ENCODE measurements around the gene PPM1N. TPM values are rescaled to one million over a fixed set of nuclear protein-coding genes. Genes with fewer than 3 reads are reported as not detected.
A peak's percentile ranks its signal among the peaks of the same experiment; 100 is the strongest.

Gene PPM1N
- total RNA-seq, 1 experiment from 2014 or later, result 5.2 TPM

- TF ChIP-seq CTCF (IDR thresholded peaks at IDR 0.05 in 2 of 3, conservative IDR thresholded peaks at IDR 0.05 in 1 of 3; ENCODE audit: borderline replicate concordance in 1 of 3, insufficient read depth in 1 of 3, low read depth in 2 of 3, low read length in 2 of 3), result peak; percentile 91 to 99 (median 98)
Measured at GRCh38 chr19:45478454-45479238, 19.6 kb upstream of the PPM1N start (continued).

GRCh38 chr19:45483033-45483432, 15.2 kb upstream of the PPM1N start:
- CTCF ChIA-PET, result interaction anchor here (1.7 to 3.9 kb wide), 2 partner anchors 12 to 43 kb away, joined by 6 to 33 read pairs; partner anchors contain the start of gene RTN2

More at GRCh38 chr19:45483033-45483432, 15.2 kb upstream of the PPM1N start:
- no TSS peak for BruUV-seq (replicated peaks)
- ATAC-seq (no peak), DNase-seq (ENCODE audit: low read depth, low spot score) (no peak)
- Histone ChIP-seq H3K4me3 (replicated peaks in 1 of 2; ENCODE audit: low read depth in 1 of 2, low read length in 2 of 2) (no peak overlapping the region), H3K4me1 (ENCODE audit: control insufficient read depth in 1 of 2, insufficient read depth in 2 of 2, low read length in 2 of 2) (peaks cover 14 to 45% of the 10 kb centered on the region in 2 experiments), H3K79me2 (ENCODE audit: insufficient read depth, low read length) (no peaks in the 10 kb centered on the region), H3K27me3 (ENCODE audit: insufficient read depth, low read length) (no peaks in the 10 kb centered on the region), H3K4me2 (ENCODE audit: low read length) (no peak overlapping the region), H3K9me3 (ENCODE audit: control insufficient read depth in 1 of 2, insufficient read depth in 1 of 2, low read depth in 1 of 2, low read length in 2 of 2) (no peaks in the 10 kb centered on the region), H3K36me3 (ENCODE audit: control insufficient read depth in 1 of 2, insufficient read depth in 2 of 2, low read length in 2 of 2) (no peaks in the 10 kb centered on the region), H3K27ac (ENCODE audit: low read depth, low read length) (no peak overlapping the region), H2AFZ (ENCODE audit: low read depth, low read length, poor library complexity, severe bottlenecking) (no peak overlapping the region), H4K20me1 (ENCODE audit: insufficient read depth) (no peaks in the 10 kb centered on the region), H3K9me2 (ENCODE audit: insufficient read depth) (no peaks in the 10 kb centered on the region), H3K9ac (ENCODE audit: low read length) (no peak overlapping the region)
- ChIA-PET POLR2A (no interaction called here), RAD21 (ENCODE audit: low non-redundant PET in 1 of 2, low total read pairs in 2 of 2, uncharacterized antibody in 2 of 2, unreplicated experiment in 2 of 2) (no interaction called here)
- TF ChIP-seq, protein P1, sequence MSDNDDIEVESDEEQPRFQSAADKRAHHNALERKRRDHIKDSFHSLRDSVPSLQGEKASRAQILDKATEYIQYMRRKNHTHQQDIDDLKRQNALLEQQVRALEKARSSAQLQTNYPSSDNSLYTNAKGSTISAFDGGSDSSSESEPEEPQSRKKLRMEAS (IDR thresholded peaks at IDR 0.05), result no peak
- TF ChIP-seq FOSL1 (IDR thresholded peaks at IDR 0.05; ENCODE audit: low read depth), result no peak
- no peak for TF ChIP-seq CTCF (IDR thresholded peaks at IDR 0.05 in 2 of 3, conservative IDR thresholded peaks at IDR 0.05 in 1 of 3; ENCODE audit: borderline replicate concordance in 1 of 3, insufficient read depth in 1 of 3, low read depth in 2 of 3, low read length in 2 of 3)
- no peak for TF ChIP-seq RAD21 (IDR thresholded peaks at IDR 0.05; ENCODE audit: low read depth)
- no peak for TF ChIP-seq EGR1 (IDR thresholded peaks at IDR 0.05; ENCODE audit: low read depth)
- no peak for TF ChIP-seq SP1 (IDR thresholded peaks at IDR 0.05; ENCODE audit: low read depth)
- TF ChIP-seq, protein P2, sequence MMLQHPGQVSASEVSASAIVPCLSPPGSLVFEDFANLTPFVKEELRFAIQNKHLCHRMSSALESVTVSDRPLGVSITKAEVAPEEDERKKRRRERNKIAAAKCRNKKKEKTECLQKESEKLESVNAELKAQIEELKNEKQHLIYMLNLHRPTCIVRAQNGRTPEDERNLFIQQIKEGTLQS (IDR thresholded peaks at IDR 0.05), result no peak
- no peak for TF ChIP-seq JUND (IDR thresholded peaks at IDR 0.05)
- TF ChIP-seq ZFX (IDR thresholded peaks at IDR 0.05), result no peak
- TF ChIP-seq EZH2phosphoT487 (IDR thresholded peaks at IDR 0.05; ENCODE audit: borderline replicate concordance), result no peak
- TF ChIP-seq SIN3A (IDR thresholded peaks at IDR 0.05; ENCODE audit: low read depth), result no peak
- TF ChIP-seq SRF (IDR thresholded peaks at IDR 0.05; ENCODE audit: low read depth), result no peak
- no peak for TF ChIP-seq POLR2AphosphoS5 (IDR thresholded peaks at IDR 0.05; ENCODE audit: low read depth, low read length)
- TF ChIP-seq, protein P3, sequence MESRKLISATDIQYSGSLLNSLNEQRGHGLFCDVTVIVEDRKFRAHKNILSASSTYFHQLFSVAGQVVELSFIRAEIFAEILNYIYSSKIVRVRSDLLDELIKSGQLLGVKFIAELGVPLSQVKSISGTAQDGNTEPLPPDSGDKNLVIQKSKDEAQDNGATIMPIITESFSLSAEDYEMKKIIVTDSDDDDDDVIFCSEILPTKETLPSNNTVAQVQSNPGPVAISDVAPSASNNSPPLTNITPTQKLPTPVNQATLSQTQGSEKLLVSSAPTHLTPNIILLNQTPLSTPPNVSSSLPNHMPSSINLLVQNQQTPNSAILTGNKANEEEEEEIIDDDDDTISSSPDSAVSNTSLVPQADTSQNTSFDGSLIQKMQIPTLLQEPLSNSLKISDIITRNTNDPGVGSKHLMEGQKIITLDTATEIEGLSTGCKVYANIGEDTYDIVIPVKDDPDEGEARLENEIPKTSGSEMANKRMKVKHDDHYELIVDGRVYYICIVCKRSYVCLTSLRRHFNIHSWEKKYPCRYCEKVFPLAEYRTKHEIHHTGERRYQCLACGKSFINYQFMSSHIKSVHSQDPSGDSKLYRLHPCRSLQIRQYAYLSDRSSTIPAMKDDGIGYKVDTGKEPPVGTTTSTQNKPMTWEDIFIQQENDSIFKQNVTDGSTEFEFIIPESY (IDR thresholded peaks at IDR 0.05; ENCODE audit: extremely low read depth, insufficient replicate concordance, low read length), result no peak
- no peak for TF ChIP-seq YY1 (IDR thresholded peaks at IDR 0.05; ENCODE audit: extremely low read depth, insufficient replicate concordance, low read depth, low read length)
- intact Hi-C loops (cut with micrococcal nuclease), result no loop called here
